Fibroblast of skin of scalp (primary cell): Measurements from ENCODE around the gene KCP.

Experiments used
- DNase-seq: peaks from one replicate; pipeline ENCODE4 v3.0.0-alpha.2; 2013

The KCP gene

DNA sequence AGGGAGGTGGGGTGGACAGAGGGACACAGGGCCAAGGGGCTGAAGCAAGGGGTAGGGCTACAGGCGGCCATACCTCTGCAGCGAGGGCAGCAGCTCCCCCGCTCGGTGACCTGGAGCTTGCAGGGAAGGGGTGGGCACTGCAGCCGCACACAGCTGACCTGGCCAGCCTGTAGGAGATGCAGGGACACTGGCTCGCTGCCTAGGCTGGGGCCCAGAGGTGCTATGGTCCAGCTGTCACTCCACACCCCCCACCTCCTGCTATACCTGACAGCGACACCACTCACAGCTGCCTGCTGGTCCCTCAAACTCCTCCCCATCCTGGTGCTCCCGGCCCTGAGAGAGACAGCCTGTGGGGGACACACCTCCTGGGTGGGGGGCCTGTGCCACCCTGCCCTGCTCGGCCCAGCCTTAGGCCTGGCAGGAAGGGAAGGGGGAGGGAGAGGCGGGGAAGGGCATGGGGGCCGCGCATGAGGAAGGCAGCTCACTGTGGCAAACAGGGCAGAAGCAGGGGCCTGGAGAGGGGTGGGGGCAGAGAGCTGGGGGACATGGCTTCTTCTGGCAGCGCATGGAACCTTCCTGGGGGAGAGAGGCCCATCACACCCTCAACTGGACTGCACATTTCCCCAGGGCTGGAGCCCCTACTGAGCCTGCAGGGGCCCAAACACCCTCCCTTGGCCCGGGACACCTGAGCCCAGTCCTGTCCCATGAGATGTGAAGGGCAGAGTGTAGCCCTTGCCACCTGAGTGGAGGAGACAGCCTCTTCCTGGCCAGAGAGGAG lies 23.9 kb downstream of the KCP start:
- no peak for DNase-seq

DNA sequence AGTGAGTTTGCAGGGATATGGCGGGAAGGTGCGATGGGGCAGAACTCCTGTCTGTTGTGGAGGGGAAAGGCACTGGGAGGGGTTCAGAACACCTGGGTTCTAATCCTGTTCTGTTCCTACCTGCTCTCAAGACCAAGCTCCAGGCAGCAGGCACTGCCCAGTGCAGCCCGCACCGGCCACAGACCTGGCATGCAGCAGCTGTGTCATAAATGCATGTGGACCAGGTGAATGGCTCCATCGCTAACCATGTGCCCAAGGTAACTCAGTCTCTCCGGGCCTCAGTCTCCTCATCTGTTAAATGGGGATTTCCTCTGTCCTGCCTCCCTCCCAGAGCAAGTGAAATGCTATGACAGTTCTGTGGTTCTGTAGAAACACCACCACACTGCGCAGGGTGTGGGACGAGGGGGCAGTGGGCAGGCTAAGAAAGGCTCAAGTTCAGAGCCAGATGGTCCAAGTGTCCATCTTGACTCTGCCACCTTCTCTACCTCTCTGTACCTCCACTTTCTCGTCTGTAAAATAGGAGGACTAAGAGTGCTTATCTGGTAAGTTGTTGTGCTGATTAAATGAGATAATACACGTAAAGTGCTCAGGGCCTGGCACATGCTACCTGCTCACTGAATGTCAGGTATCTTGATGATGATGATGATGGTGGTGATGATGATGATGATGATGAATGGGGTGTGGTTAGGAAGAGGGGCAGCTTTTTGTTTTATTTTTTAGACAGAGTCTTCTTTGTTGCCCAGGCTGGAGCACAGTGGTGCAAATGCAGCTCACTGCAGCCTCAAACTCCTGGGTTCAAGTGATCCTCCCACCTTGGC lies 24.9 kb downstream of the KCP start:
- DNase-seq: no peak

DNA sequence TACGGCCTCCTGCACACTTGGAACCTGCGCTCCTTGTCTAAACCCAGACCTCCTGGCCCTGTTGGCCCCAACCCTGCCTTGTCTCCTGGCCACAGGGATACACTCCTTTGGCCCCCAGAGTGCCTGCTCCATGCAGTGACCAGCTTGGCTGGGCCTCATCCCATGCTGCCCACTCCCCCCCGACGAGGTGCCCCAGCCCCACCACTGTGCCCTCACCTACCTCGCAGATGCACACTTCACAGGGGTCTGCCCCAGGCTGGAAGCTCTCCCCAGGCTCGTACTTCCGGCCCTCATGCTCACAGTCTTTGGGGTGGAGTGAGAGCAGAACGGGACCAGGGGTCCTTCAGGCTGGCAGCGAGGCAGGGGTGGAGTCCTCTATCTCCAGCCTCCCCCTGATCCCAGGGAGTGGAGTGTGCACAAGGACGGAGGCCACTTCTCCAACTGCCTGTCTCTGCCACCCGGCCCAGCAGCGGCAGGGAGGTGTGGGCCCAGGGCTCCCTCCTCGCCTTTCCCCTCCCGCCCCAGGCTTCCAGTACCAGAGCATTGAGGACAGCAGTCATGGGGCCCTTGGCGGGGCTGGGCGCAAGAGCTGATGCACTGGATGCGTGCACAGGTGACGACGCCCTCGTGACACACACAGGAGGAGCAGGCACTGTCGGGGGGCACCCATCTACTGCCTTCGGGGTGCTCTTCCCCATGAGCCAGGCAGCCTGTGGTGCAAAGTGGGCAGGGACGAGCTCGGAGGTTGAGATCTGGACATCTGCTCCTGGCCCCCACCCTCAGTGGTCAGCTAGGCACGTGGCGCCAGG lies 25.7 kb downstream of the KCP start:
- no peak for DNase-seq

DNA sequence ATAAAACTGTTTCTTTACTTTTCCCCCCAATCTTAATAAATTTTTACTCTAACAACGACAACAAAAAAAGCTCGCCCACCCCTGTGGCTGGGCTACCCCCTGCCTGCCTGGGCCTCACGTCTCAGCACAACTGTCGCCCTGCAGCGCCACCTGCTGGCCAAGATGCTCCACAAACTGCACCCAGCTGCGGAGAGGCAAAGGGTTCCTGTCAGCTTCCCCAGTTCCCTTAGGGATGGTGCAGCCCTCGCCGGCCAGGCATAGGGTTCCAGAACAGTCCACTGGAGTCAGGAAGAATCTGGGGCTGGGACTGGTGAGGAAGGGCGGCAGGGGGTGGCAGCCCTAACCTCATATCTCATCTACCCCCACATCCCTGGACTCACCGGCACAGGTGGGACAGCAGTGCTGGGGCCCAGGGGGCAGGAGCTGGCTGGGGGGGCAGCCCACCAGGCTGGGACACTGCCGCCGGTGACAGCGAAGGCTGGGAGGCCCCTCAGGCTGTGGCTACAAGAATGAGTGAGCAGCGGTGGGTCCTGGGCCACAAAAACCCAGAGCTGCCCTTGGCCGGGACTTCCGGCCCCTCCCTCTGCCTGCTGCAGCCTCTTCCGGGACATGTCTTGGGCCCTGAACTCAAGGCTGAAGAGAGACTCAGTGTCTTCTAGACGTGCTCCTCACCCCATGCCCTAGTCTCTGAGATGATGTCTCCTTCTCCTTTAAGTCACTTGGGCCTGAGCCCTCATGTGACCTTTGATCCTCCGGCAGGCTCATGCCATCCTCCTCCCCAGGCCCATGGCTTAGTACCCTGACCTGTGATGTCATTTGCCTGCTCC lies 26.7 kb downstream of the KCP start:
- DNase-seq: peak; percentile 70

DNA sequence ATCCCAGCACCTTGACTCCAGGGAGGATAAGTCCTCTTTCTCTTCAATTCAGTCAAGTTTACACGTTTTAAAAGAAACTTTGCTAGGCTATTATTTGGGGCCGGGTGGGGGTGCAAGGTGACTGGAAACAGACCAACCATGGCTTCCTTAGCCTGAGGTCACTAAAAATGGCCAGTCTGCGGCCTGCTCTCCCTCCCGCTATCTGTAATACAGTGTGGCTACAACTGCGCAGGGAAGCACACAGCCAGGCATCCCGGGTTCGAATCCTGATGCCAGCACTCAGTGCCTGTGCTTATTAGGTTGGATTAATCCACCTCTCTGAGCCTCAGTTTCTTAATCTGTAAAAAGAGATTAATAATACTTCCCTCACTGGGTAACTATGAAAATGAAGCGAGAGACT lies 28.4 kb downstream of the KCP start:
- DNase-seq: no peak

DNA sequence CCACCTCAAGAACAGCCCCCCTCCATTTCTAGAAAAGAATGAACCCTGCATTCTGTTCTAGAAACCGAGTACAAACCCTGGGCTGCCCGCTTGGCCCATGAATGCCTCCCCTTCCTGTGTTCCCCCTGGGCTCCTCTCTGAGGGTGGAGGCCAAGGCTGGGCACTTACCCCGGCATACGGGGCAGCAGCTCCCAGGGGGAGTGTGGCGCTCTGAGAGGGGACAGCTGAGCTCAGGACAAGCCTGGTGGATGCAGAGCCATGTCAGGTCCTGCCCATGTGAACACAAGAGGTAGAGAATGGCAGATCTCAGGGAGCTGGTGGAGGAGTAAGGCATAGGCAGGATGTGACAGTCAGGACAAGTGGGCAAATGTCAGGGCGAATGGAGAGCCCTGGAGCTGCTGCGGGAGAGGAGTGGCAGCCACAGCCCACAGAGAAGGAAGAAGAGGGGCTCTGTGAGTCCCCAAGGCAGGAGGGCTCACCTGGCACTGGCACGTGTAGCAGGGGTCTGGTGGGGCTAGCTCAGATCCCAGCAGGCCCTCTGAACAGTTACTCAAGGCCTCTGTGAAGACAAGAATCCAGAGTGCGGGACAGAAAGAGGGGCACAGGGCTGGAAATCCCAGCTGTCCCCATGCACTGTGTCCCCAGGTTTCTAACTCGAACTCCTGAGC lies 28.9 kb downstream of the KCP start:
- no peak for DNase-seq

DNA sequence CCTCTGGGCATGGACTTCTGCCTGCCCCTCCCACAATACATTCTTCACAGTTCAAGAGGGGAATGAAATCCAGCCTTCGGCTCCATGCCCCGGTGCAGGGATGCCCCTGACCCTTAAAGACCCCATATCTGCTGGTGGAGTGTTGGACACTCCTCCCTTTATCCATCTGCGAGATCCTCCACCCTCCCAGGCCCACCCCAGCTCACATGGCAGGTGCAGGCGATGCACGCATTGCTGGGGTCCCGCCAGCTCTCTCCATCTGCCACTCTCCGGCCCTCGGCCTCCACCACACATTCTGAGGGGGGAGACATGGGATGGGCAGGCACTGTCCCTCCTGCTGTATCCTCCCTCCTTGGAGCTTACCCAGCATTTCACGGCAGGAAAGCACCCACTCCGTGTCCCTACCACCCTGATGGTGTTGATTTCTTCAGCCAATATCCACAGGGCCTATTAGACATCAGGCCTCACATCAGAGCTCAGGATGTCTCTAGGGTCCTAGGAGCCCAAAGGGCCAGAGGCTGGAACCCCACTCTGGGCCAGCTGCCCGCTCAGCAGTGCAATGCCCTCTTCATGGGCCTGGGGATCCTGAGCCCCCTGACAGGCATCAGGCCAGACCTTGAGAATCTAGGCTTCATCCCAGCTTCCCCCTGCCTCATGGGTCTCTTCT lies 29.6 kb downstream of the KCP start:
- no peak for DNase-seq

DNA sequence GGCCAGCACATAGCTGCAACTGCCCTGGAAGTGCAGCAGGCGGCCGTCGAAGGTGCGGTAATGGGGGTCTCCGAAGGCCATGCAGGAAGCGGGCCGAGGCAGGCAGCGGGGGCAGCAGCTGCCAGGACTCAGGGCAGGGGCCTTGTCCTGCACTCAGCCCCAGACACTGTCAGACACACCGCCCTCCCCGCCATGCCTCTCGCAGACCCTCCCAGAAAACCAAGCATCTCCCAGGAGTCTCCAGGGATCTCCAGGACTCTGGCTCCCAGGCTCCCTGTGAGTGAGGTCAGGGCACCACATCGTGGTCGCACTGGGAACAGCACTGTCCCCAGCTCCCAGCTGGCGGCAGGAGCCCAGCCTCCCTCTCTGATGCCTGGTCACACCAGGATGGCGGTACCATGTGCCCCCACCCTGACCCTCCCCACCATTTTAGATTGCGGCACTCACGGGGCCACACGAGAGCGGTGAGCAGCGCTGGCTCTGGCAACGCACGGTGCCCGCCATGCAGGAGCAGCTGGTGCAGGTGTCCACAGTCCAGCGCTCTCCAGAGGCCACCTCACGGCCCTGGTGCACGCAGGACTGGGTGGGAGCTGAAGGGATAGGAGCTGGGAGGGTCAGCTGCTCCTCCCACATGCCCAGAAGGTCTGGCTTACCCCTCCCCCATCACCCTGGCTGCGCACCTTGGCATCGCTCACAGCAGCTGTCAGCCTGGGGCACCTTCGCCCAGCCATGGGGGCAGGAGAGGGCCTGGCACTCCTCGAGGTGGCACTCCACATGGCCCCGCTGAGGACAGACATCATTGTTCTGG lies 30.4 kb downstream of the KCP start:
- peak; percentile 71 for DNase-seq

DNA sequence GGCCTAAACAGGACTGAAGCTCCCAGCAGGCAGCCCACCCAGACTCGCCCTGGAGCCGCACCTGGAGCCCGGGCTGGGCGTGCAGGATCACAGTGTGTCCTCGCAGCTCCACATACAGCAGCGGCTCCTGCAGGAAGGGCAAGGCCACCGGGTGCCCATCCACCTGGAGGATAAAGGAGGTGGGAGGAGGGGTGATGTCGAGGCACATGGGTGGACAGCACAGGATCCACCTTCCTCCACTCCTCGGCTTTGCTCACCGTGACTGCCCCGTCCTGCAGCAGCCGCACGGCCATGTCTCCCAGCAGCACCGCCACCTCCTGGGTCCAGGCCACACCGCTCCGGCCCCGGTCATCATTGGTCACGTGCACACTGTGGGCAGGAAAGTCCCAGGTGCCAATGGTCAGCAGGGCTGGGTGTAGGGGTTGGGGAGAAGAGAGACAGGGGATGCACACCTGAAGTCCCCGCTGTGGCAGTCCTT lies 31.0 kb downstream of the KCP start:
- DNase-seq: no peak

DNA sequence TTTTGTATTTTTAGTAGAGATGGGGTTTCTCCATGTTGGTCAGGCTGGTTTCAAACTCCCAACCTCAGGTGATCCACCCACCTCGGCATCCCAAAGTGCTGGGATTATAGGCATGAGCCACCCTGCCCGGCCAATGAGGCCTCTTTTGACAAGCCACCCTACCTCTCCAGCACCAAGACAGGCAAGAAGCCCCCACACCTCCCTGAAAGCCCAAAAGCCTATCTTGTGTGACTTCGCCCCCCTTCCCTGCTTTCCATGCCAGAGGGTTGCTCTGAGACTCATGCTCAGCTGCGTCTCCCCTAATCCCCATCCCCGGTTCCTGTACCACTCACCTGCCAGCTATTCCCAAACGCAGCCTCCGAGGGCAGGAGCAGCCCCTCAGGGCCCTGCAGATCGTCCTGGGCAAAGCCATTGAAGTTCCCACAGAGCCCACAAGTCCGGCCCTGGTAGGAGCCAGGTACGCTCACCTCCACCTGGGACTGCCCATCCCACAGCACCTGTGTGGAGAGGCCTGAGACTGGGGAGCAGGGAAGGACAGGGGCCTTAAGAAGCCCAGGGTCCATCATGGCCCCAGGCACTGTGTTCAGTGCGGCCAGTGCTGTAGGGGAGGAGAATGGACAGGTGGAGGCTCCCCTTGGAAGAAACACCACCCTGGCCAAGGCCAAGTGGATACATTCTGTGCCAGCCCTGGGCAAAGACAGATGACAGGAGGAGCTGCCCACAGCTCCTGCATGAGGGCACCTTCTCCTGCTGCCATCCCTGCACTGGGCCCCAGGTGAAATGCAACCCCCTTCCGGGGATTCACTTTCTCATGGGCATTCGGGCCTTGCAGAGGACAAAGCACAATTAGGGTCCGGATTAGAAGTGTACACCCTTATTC lies 32.0 kb downstream of the KCP start:
- DNase-seq: no peak

DNA sequence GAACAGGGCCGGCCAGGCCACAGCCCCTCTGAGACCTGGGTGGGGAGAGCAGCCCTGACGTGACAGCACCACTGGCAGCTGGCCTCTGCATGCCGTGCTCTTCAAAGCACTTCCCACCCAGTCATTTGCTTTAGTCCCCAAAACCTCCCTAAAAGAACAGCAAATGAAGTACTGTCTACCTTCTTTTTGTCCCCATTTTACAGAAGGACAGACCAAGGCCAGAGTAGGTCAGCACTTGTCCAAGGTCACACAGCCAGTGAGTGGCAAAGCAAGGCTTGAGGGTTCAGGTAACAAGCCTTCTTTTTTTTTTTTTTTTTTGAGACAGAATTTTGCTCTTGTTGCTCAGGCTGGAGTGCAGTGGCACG lies 32.8 kb downstream of the KCP start:
- no peak for DNase-seq

DNA sequence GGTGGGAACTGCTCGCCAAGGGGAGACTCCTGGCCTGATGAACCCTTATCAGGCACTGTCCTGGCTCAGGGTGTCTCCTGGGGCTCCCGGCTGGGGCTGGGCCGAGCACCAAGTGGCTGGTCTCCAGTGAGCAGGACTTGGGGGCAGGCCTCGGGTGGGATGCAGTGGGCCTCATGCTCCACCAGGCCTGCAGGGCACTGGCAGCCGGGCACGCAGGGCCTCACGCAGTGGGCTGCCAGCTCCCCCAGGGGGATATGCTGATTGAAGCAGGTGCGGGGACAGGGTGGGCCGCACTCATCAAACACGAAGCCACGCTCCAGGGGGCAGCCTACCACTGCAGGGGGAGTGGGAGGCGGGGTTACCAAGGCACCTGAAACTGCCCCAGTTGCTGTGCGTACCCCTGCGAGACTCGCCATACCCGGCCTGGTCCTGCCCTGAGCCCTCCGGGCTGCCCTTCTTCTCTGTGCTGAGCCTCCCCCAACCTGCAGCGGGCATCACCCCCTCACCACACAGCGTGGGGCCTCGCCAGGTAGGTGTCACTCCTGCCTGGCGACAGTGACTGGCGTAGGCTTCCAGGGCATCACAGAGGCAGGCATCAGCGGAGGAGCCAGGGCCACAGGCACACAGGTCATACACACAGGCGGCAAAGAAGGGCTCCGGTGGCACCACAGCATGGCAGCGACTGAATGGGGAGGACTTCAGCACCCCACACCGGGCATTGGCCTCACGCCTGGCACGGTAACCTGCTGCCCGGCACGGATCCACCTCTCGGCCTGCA lies 33.3 kb downstream of the KCP start:
- no peak for DNase-seq

DNA sequence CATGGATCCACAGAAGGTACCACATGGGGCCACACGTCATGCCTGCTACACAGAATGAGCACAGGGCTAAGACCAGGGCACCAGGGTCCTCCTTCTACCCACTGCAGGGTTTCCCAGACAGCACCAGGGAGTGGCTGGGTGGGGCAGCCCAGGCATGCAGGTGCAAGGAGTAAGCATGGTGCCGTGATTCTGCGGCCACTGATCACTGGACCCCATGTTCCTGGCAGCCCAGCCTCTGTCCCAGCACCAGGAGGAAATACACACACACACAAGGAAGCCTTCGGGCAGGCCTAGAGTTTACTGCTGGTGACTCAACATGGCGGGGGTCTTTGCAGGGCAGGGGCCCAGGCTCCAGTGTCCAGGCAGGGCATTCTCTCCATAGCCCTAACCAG lies 33.9 kb downstream of the KCP start:
- DNase-seq: no peak

DNA sequence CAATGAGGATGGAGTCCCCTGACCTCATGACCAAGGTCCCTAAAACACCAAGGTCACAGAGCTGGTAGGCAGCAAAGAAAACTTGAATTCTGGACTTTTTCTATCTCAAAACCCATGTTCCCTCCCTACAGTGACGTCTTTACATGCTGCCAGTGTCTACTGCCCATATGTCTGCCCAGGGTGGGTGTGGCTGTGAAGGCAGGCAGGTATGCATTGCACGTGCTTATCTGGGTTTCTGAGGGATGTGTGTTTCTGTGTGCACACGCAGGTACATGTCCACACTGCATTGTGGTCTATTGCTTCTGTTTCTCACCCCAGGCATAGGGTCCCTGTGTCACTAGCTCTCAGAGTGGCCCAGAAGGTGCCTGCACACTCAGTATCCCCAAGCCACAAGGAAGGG lies 34.4 kb downstream of the KCP start:
- DNase-seq: no peak

DNA sequence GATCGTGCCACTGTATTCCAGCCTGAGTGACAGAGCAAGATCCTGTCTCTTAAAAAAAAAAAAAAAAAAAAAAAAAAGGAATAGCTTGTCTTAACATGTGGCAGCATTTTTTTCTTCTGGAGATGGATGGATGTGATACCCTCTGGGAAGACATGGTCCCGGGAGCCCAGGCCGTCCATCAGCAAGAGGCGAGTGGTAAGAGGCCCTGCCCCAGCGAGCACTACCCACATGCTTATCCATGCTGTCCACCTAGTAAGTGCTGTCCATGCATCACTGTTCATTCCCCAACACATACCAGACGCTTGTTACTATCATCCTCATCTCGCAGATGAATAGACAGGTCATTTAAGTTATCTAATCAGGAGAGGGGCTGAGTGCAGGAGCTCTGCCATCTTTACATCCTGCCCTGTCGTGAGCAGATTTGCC lies 35.0 kb downstream of the KCP start:
- no peak for DNase-seq

DNA sequence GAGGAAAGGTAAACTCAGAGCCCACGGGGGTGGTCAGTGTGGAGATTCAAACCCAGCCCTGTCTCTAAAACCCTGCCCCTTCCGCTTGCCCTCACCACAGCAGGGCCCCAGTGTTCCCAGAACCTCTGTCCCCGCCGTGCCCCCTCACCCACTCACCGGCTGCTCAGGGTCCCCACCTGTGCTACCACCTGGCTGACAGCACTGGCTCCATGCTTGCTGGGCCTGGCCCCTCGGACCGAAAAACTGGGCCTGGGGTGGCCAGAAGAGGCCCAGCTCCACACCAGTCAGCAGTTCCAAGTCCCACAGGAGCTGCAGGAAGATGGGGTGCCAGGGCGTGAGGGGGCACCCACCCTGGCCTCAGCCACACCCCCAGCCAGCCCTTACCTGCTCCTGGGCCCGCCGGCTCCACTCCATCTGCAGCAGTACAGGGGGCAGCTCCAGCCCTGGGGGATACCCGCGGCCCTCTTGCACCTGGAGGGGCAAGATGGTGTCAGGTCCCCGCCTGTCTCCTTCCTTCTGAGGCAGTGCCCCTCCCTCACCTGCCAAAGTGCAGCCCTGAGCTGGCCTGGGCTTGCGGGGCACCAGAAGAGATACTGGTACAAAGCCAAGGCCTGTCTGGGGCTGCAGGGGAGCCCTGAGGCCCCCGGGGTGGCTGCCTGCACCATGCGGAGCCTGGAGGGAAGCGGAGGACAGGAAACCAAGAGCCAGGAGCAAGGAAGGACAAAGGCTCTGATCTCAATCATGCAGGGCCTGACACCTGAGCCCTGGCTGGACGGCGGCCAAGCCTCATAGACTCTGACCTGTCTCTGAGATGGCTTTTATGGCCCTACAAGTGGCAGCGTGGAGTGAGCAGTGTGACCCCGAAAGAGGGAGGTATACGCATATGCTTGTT lies 36.1 kb downstream of the KCP start:
- DNase-seq: no peak

DNA sequence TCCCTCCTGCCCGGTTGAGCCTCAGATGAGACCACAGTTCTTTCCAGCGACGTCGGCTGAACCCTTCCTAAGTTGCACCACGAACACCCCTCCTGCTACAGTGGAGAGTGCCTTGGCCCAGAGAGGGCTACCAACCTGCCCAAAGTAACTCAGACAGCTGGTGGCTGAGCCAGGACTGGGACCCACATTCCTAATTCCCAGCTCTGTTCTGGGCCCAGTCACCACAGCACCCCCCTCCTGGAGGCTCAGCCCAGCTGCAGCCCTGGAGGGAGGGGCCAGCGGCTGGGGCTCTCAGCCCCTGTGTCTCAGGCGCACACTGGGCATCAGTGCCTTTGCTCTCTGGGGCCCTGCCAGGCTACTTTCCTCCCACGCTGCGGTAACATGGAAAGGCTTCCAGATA lies 37.3 kb downstream of the KCP start:
- no peak for DNase-seq
